Tibial nerve (tissue), 4 donors: ENCODE measurements around the gene ATXN3L. TPM values are rescaled to one million over a fixed set of nuclear protein-coding genes. Genes with fewer than 3 reads are reported as not detected.

Experiments used
- DNase-seq, 2 donors: peaks; one replicate each; pipeline ENCODE4 v3.0.0-alpha.2; 2019; ENCODE audit warnings: low spot score in 2 of 2
- H3K27ac ChIP-seq, 4 donors: fragments of 200-600 bp; sonication (generic) in 3 of 4; one replicate each; pipeline ENCODE4 v1.5.1; 2017 to 2019; ENCODE audit warnings: mild to moderate bottlenecking in 1 of 4
- H3K27me3 ChIP-seq, 2 donors: fragments of 200-600 bp; sonication (generic) in 1 of 2; one replicate each; pipeline versions ENCODE4 v1.5.1 to v1.6.0; 2017 to 2019
- H3K36me3 ChIP-seq, 3 donors: fragments of 200-600 bp; sonication (generic); one replicate each; pipeline ENCODE4 v1.5.1; 2018 to 2019
- H3K4me1 ChIP-seq, 4 donors: fragments of 200-600 bp; sonication (generic) in 3 of 4; one replicate each; pipeline ENCODE4 v1.5.1; 2017 to 2019
- H3K4me3 ChIP-seq, 4 donors: fragments of 200-600 bp; sonication (generic) in 3 of 4; one replicate each; pipeline ENCODE4 v1.5.1; 2017 to 2019; ENCODE audit warnings: mild to moderate bottlenecking in 1 of 4, moderate library complexity in 1 of 4
- H3K9me3 ChIP-seq, 4 donors: fragments of 200-600 bp; sonication (generic) in 3 of 4; one replicate each; pipeline ENCODE4 v1.5.1; 2017 to 2019
- EP300 ChIP-seq, 2 donors: sonication (generic); formaldehyde crosslinking; IDR thresholded peaks; one replicate each; pipeline ENCODE4 v1.6.1; 2017; ENCODE audit warnings: antibody characterized with exemption in 2 of 2, mild to moderate bottlenecking in 1 of 2
- POLR2A ChIP-seq, 2 donors: fragments of 450-650 bp; IDR thresholded peaks; one replicate each; pipeline ENCODE4 v1.6.1; 2017; ENCODE audit warnings: antibody characterized with exemption in 2 of 2, mild to moderate bottlenecking in 2 of 2, moderate library complexity in 2 of 2
- WGBS, 2 donors: methylation state at CpG; one replicate each; pipeline ENCODE4 v1.1.5; 2018; 5-methylcytosine and 5-hydroxymethylcytosine counted together
- total RNA-seq, 4 donors: library from RNA; depleted of rRNA; stranded (reverse); fragments of >200 nt; gene quantifications; one replicate each; pipeline ENCODE4 v1.1.0, GENCODE V29; 2016
- TF ChIP-seq, protein P1 (sequence below), 5 experiments: fragments of 200-600 bp in 3 of 5; fragments of 450-650 bp in 2 of 5; sonication (generic) in 3 of 5; IDR thresholded peaks; one replicate each; pipeline ENCODE4 v1.5.1; 2016 to 2019; ENCODE audit warnings: antibody characterized with exemption in 5 of 5, mild to moderate bottlenecking in 3 of 5, moderate library complexity in 2 of 5

ATXN3L gene
- not detected for total RNA-seq

DNA sequence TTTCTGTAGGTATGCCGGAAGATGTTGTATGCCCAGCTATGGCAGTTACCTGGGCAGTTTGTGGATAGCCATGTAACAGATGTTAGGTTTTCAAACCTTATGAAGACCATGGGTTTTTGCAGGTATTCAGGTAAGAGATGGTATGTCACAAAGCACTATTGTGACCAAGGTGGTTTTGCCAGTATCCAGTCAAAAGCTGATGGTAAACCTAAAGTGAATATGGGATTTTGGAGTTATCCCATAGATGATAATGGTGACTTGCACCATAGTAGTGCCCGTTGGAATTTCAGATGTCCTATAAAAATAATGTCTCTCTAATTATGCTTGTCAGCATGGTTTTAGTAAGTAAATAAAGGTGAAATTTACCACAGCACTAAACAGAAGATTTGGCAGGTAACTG lies at the start of gene ATXN3L:
Gene ATXN3L (minus strand): TSS at position 101 of the 400 bp plus-strand sequence. CDS start 119 bp downstream, outside the sequence.
- no peak for TF ChIP-seq POLR2A (IDR thresholded peaks at IDR 0.05)
- TF ChIP-seq, protein P1, sequence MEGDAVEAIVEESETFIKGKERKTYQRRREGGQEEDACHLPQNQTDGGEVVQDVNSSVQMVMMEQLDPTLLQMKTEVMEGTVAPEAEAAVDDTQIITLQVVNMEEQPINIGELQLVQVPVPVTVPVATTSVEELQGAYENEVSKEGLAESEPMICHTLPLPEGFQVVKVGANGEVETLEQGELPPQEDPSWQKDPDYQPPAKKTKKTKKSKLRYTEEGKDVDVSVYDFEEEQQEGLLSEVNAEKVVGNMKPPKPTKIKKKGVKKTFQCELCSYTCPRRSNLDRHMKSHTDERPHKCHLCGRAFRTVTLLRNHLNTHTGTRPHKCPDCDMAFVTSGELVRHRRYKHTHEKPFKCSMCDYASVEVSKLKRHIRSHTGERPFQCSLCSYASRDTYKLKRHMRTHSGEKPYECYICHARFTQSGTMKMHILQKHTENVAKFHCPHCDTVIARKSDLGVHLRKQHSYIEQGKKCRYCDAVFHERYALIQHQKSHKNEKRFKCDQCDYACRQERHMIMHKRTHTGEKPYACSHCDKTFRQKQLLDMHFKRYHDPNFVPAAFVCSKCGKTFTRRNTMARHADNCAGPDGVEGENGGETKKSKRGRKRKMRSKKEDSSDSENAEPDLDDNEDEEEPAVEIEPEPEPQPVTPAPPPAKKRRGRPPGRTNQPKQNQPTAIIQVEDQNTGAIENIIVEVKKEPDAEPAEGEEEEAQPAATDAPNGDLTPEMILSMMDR (IDR thresholded peaks at IDR 0.05), result no peak
- TF ChIP-seq EP300 (IDR thresholded peaks at IDR 0.05), result no peak
- no peak for DNase-seq
- no peaks in the 10 kb centered on the region for H3K27me3 ChIP-seq
- no peaks in the 10 kb centered on the region for H3K4me1 ChIP-seq
- no peak within 1 kb of the TSS for H3K4me3 ChIP-seq
- H3K36me3 ChIP-seq, result no peaks in the 10 kb centered on the region
- H3K27ac ChIP-seq, result no peak within 1 kb of the TSS
- WGBS, 2 donors, result 94 to 100% methylated on average over 2 of the region's 2 CpGs
- no peaks in the 10 kb centered on the region for H3K9me3 ChIP-seq

DNA sequence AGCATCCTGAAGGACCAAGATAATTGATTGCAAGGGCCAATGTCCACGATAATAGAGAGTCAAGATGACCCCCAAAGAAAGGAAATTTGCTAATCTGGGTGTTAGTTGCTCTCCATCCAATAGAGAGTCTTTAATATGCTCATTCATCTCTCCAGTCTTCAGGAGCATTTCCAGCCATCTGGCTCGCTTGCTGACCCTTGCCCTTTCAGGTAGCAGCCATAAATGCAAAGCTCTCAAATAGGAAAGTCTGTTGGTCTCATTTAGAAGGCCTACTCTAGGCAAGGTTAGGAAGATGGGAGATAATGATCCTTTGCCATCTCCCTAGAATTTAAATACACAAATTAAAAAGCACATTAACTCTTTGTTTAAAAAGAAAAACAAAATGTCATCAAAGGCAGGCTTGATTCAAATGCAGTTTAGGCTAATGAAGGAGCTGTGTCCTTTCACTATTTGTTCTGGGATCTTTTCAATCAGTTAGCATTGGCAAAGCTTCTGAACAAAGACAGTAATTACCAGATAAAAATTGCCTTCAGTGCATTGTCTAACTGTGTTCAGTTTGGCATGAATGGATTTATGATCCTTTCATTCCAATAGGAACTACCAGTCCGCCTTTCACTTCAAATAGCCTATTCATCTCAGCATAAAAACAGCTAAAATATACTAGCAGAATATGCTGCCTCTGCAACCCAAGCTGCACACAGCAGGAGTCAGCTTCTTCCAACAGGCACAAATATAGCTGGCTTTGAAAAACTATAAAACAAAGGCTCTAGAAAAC lies 49.6 kb upstream of the ATXN3L start:
- 39 to 77% methylated on average over 3 of the region's 3 CpGs for WGBS, 2 donors
- DNase-seq, result no peak
- Histone ChIP-seq H3K27me3 (no peaks in the 10 kb centered on the region), H3K4me3 (no peak overlapping the region), H3K9me3 (no peaks in the 10 kb centered on the region), H3K4me1 (peaks cover 0 to 7% (median 0%) of the 10 kb centered on the region in 4 donors), H3K36me3 (no peaks in the 10 kb centered on the region), H3K27ac (no peak overlapping the region)
- TF ChIP-seq, protein P1 (IDR thresholded peaks at IDR 0.05), result no peak
- TF ChIP-seq POLR2A (IDR thresholded peaks at IDR 0.05), result no peak
- TF ChIP-seq EP300 (IDR thresholded peaks at IDR 0.05), result no peak

DNA sequence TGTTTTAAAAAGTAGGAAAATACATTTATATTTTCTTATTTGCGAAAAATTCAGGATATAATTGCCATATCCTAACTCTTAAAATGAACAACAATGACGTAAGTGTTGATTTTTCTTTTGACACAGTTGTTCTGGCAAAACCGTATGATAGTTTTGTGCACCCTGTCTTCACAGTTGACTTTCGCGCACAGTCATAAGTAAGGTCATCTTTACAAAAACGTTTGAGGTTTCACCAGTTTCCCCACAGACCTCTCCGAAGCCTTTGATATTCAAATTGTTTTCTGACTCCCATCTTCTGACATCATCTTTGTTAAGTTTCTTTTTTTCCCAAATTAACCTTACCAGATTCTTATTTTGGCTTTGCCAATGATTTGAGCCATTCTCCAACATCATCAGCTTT lies 48.1 kb upstream of the ATXN3L start:
- DNase-seq, result no peak
- Histone ChIP-seq H3K4me3 (no peak overlapping the region), H3K27me3 (no peaks in the 10 kb centered on the region), H3K27ac (no peak overlapping the region), H3K9me3 (no peaks in the 10 kb centered on the region), H3K4me1 (no peaks in the 10 kb centered on the region), H3K36me3 (no peaks in the 10 kb centered on the region)
- WGBS, 2 donors, result 74 to 82% methylated on average over 7 of the region's 7 CpGs
- TF ChIP-seq, protein P1 (IDR thresholded peaks at IDR 0.05), result no peak
- TF ChIP-seq EP300 (IDR thresholded peaks at IDR 0.05) (no peak), POLR2A (IDR thresholded peaks at IDR 0.05) (no peak)

DNA sequence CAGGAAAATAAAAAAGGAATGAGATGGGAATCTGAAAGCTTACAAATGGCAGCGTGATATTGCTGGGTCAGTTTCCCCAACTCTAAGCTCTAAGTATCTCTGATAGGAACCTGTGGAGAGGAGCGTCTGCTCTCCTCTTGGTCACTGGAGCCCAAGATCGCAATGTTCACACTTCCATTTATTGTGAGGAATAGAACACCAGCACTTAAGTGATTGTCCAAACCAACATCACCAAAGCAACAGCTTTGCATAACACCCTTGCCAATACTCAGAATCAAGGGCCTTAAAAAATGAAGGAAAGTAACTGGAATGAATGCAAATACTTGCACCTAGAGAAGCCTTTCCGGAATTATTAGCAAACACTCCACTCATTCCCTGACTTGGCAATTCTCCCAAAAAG lies 46.8 kb upstream of the ATXN3L start:
- no peaks in the 10 kb centered on the region for H3K27me3 ChIP-seq
- 91 to 100% methylated on average over 4 of the region's 4 CpGs for WGBS, 2 donors
- no peak for DNase-seq
- H3K4me1 ChIP-seq, result no peaks in the 10 kb centered on the region
- no peak overlapping the region for H3K4me3 ChIP-seq
- no peaks in the 10 kb centered on the region for H3K36me3 ChIP-seq
- H3K9me3 ChIP-seq, result no peaks in the 10 kb centered on the region
- TF ChIP-seq EP300 (IDR thresholded peaks at IDR 0.05) (no peak), POLR2A (IDR thresholded peaks at IDR 0.05) (no peak)
- TF ChIP-seq, protein P1 (IDR thresholded peaks at IDR 0.05), result no peak
- H3K27ac ChIP-seq, result no peak overlapping the region

DNA sequence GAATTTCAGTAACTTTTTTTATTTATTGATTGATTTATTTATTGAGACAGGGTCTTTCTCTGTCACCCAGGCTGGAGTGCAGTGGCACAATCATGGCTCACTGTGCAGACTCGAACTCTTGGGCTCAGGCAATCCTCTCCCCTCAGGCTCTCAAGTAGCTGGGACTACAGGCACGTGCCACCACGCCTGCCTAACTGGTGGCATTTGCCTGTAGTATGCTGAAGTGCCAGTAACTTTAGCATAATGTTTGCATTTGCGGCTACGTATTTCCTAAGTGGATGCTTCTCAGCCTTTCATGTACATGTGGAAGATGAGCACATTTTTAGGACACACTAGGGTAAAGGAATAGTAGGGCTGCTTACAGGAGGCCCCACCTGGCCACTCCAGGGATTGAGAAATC lies 45.3 kb upstream of the ATXN3L start:
- H3K9me3 ChIP-seq, result no peaks in the 10 kb centered on the region
- 84 to 97% methylated on average over 3 to 5 of the region's 5 CpGs for WGBS, 2 donors
- H3K36me3 ChIP-seq, result no peaks in the 10 kb centered on the region
- TF ChIP-seq EP300 (IDR thresholded peaks at IDR 0.05), result no peak
- TF ChIP-seq, protein P1 (IDR thresholded peaks at IDR 0.05), result no peak
- TF ChIP-seq POLR2A (IDR thresholded peaks at IDR 0.05), result no peak
- no peaks in the 10 kb centered on the region for H3K27me3 ChIP-seq
- no peak overlapping the region for H3K4me3 ChIP-seq
- H3K4me1 ChIP-seq, result no peaks in the 10 kb centered on the region
- H3K27ac ChIP-seq, result no peak overlapping the region
- no peak for DNase-seq
